ENCODE measurements around the gene PPM1J. TPM values are rescaled to one million over a fixed set of nuclear protein-coding genes. Genes with fewer than 3 reads are reported as not detected.
A peak's percentile ranks its signal among the peaks of the same experiment; 100 is the strongest.

PPM1J gene
- total and polyA plus RNA-seq, 9 of the 15 experiments (the other 6 are each of a cell fraction or from before 2014, with no cell fraction given), result 0.25 to 10.5 (median 4.2) TPM

DNA sequence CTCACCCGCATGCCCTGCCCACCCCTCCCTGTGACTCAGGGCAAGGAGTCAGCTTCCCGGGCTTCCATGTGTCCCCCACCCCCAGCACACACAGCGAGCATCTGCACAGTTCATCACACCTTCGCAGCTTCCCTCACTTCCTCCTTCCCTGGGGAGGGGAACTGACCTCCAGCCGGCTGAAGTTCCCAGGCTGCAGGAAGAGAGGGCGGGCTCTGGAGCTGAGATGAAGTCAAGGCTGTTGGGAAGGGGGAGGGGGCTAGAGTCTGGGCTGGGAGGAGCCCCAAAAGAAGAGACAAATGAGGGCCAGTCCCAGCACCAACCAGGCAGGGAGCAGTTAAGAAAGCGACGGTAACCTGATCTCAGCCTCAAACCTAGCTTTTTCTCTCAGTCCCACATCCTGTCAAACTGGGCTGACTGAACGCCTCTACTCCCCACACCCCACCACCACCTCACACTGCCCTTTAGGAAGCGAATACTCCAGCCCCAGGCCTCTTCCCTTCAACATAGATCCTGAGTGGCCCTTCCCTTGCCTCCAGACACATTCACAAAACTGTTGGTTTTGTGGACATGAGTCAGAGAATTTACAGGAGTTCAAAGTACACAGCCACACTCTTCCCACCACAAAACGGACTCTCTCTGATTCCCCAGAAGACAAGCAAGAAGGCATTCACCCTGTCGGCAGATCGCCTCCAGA lies 10.1 kb downstream of the PPM1J start (continued):
- TF ChIP-seq, protein P1, sequence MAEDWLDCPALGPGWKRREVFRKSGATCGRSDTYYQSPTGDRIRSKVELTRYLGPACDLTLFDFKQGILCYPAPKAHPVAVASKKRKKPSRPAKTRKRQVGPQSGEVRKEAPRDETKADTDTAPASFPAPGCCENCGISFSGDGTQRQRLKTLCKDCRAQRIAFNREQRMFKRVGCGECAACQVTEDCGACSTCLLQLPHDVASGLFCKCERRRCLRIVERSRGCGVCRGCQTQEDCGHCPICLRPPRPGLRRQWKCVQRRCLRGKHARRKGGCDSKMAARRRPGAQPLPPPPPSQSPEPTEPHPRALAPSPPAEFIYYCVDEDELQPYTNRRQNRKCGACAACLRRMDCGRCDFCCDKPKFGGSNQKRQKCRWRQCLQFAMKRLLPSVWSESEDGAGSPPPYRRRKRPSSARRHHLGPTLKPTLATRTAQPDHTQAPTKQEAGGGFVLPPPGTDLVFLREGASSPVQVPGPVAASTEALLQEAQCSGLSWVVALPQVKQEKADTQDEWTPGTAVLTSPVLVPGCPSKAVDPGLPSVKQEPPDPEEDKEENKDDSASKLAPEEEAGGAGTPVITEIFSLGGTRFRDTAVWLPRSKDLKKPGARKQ (CRISPR knock-in tag; IDR thresholded peaks at IDR 0.05), result no peak
- TF ChIP-seq, protein P2, sequence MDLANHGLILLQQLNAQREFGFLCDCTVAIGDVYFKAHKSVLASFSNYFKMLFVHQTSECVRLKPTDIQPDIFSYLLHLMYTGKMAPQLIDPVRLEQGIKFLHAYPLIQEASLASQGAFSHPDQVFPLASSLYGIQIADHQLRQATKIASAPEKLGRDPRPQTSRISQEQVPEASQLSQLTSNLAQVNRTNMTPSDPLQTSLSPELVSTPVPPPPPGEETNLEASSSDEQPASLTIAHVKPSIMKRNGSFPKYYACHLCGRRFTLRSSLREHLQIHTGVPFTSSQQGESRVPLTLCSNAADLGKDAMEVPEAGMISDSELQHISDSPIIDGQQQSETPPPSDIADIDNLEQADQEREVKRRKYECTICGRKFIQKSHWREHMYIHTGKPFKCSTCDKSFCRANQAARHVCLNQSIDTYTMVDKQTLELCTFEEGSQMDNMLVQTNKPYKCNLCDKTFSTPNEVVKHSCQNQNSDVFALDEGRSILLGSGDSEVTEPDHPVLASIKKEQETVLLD (IDR thresholded peaks at IDR 0.05), result peak; percentile 62
- peak; percentile 56; the same call in 1 of the 2 replicates for TF ChIP-seq JUN (IDR thresholded peaks at IDR 0.05; ENCODE audit: borderline replicate concordance, low read depth, low read length)
- TF ChIP-seq JUN (CRISPR knock-in tag; IDR thresholded peaks at IDR 0.05; ENCODE audit: borderline replicate concordance), result no peak
- TF ChIP-seq SIX5 (IDR thresholded peaks at IDR 0.05; ENCODE audit: borderline replicate concordance in 1 of 2, insufficient read depth in 1 of 2, low read depth in 1 of 2, low read length in 2 of 2), result peak in 1 of 2 experiments; percentile 39; a peak in 2 of 4 replicates
- no peak for TF ChIP-seq XRCC4 (IDR thresholded peaks at IDR 0.05; ENCODE audit: extremely low read depth, insufficient read depth, insufficient read length)
- TF ChIP-seq RNF2 (IDR thresholded peaks at IDR 0.05), result peak; percentile 81
- no peak for TF ChIP-seq RHOXF2B (CRISPR knock-in tag; conservative IDR thresholded peaks at IDR 0.05)
- TF ChIP-seq PML (IDR thresholded peaks at IDR 0.05; ENCODE audit: low read length), result peak; percentile 61; the same call in 1 of the 2 replicates
- peak; percentile 26; the same call in 1 of the 2 replicates for TF ChIP-seq CXXC5 (CRISPR knock-in tag; IDR thresholded peaks at IDR 0.05)
- TF ChIP-seq HDAC3 (IDR thresholded peaks at IDR 0.05; ENCODE audit: borderline replicate concordance, partially characterized antibody), result no peak
- TF ChIP-seq PCBP1 (IDR thresholded peaks at IDR 0.05; ENCODE audit: low read depth, low read length, poor library complexity, severe bottlenecking), result no peak
- TF ChIP-seq TAF15 (IDR thresholded peaks at IDR 0.05; ENCODE audit: low read depth, low read length), result no peak
- no peak for TF ChIP-seq PPARD (CRISPR knock-in tag; IDR thresholded peaks at IDR 0.05)
- TF ChIP-seq, protein P3, sequence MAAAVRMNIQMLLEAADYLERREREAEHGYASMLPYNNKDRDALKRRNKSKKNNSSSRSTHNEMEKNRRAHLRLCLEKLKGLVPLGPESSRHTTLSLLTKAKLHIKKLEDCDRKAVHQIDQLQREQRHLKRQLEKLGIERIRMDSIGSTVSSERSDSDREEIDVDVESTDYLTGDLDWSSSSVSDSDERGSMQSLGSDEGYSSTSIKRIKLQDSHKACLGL (CRISPR knock-in tag; IDR thresholded peaks at IDR 0.05; ENCODE audit: borderline replicate concordance, poor library complexity, severe bottlenecking), result no peak
- no peak for TF ChIP-seq ZNF436 (CRISPR knock-in tag; IDR thresholded peaks at IDR 0.05)
- no peak for TF ChIP-seq NR2C2 (CRISPR knock-in tag; IDR thresholded peaks at IDR 0.05)
- TF ChIP-seq NR2C2 (tag; IDR thresholded peaks at IDR 0.05), result peak; percentile 68; the same call in 1 of the 2 replicates
- TF ChIP-seq KAT8 (IDR thresholded peaks at IDR 0.05; ENCODE audit: low read depth), result no peak
- no peak for TF ChIP-seq SRSF9 (IDR thresholded peaks at IDR 0.05; ENCODE audit: borderline replicate concordance, low read depth, low read length)
- TF ChIP-seq SPI1 (IDR thresholded peaks at IDR 0.05; ENCODE audit: borderline replicate concordance, low read depth, low read length), result peak; percentile 97
- TF ChIP-seq TAL1 (IDR thresholded peaks at IDR 0.05), result 0 out of 2 replicates have a peak, but pooled peaks have one; percentile 6
- peak; percentile 66 for TF ChIP-seq GABPB1 (CRISPR knock-in tag; IDR thresholded peaks at IDR 0.05)
- no peak for TF ChIP-seq EWSR1 (IDR thresholded peaks at IDR 0.05; ENCODE audit: borderline replicate concordance, low read depth, partially characterized antibody)
- TF ChIP-seq ATF1 (CRISPR knock-in tag; IDR thresholded peaks at IDR 0.05), result no peak
- TF ChIP-seq ATF1 (tag; IDR thresholded peaks at IDR 0.05), result peak; percentile 51
- TF ChIP-seq CCNT2 (IDR thresholded peaks at IDR 0.05; ENCODE audit: borderline replicate concordance, extremely low read depth, insufficient read length, low read depth, low read length), result peak; percentile 74
